H9 (cell line): Measurements from ENCODE around the gene TMCO6. TPM values are rescaled to one million over a fixed set of nuclear protein-coding genes. Genes with fewer than 3 reads are reported as not detected.

Source experiments
- DNase-seq: peaks from one replicate; pipeline ENCODE4 v3.0.0-alpha.2; 2017
- H2AFZ ChIP-seq: one replicate; pipeline ENCODE4 v1.6.1; 2013; ENCODE audit warnings: mild to moderate bottlenecking, low read length, control low read depth, moderate library complexity
- H2AK5ac ChIP-seq: 2 replicates; pipeline ENCODE4 v1.6.1; 2013; ENCODE audit warnings: low read length, control low read depth, mixed read lengths; ENCODE audit not compliant: insufficient read length
- H2BK120ac ChIP-seq: one replicate; pipeline ENCODE4 v1.6.1; 2013; ENCODE audit warnings: low read depth, mild to moderate bottlenecking, low read length, control low read depth, inconsistent platforms; ENCODE audit not compliant: poor library complexity, severe bottlenecking
- H2BK12ac ChIP-seq: 2 replicates; pipeline ENCODE4 v1.6.1; 2013; ENCODE audit warnings: low read length, control low read depth, mixed read lengths, low read depth; ENCODE audit not compliant: insufficient read length
- H2BK15ac ChIP-seq: 2 replicates; pipeline ENCODE4 v1.6.1; 2013; ENCODE audit warnings: low read depth, low read length, control low read depth
- H2BK20ac ChIP-seq: one replicate; pipeline ENCODE4 v1.6.1; 2013; ENCODE audit warnings: low read depth, mild to moderate bottlenecking, low read length, control low read depth, inconsistent platforms; ENCODE audit not compliant: poor library complexity, severe bottlenecking
- H2BK5ac ChIP-seq: 2 replicates; pipeline ENCODE4 v1.6.1; 2013; ENCODE audit warnings: low read length, control low read depth, mixed read lengths; ENCODE audit not compliant: insufficient read length
- H3K14ac ChIP-seq: 2 replicates; pipeline ENCODE4 v1.6.1; 2013; ENCODE audit warnings: low read length, control low read depth; ENCODE audit not compliant: insufficient read depth
- H3K18ac ChIP-seq: 2 replicates; pipeline ENCODE4 v1.6.1; 2013; ENCODE audit warnings: low read depth, mild to moderate bottlenecking, mixed read lengths, low read length, control low read depth; ENCODE audit not compliant: insufficient read length
- H3K23ac ChIP-seq: 2 replicates; pipeline ENCODE4 v1.6.1; 2013; ENCODE audit warnings: low read length, control low read depth, mixed read lengths, low read depth; ENCODE audit not compliant: insufficient read length
- H3K23me2 ChIP-seq: 2 replicates; pipeline ENCODE4 v1.6.1; 2013; ENCODE audit warnings: low read depth, mild to moderate bottlenecking, mixed read lengths, low read length, control low read depth; ENCODE audit not compliant: insufficient read length, poor library complexity, severe bottlenecking
- H3K27ac ChIP-seq: 2 replicates; pipeline ENCODE4 v1.5.1; 2013; ENCODE audit warnings: low read length, control low read depth, mixed read lengths, low read depth; ENCODE audit not compliant: insufficient read length
- H3K27me3 ChIP-seq: 2 replicates; pipeline ENCODE4 v1.6.1; 2013; ENCODE audit warnings: low read length, control low read depth, inconsistent platforms; ENCODE audit not compliant: insufficient read depth
- H3K4ac ChIP-seq: 2 replicates; pipeline ENCODE4 v1.6.1; 2013; ENCODE audit warnings: low read depth, mild to moderate bottlenecking, control low read depth, inconsistent platforms, low read length, moderate library complexity
- H3K4me1 ChIP-seq: 2 replicates; pipeline ENCODE4 v1.6.1; 2013; ENCODE audit warnings: low read length, control low read depth, inconsistent platforms; ENCODE audit not compliant: insufficient read depth
- H3K4me2 ChIP-seq: 2 replicates; pipeline ENCODE4 v1.6.1; 2013; ENCODE audit warnings: low read length, control low read depth, mixed read lengths; ENCODE audit not compliant: insufficient read length, insufficient read depth
- H3K56ac ChIP-seq: 2 replicates; pipeline ENCODE4 v1.6.1; 2013; ENCODE audit warnings: low read depth, mild to moderate bottlenecking, mixed read lengths, low read length, control low read depth; ENCODE audit not compliant: insufficient read length
- H3K79me1 ChIP-seq: 2 replicates; pipeline ENCODE4 v1.6.1; 2013; ENCODE audit warnings: low read depth, mild to moderate bottlenecking, moderate library complexity, low read length, control low read depth, inconsistent platforms; ENCODE audit not compliant: insufficient read depth, poor library complexity, severe bottlenecking
- H3K79me2 ChIP-seq: 2 replicates; pipeline ENCODE4 v1.6.1; 2013; ENCODE audit warnings: low read length, control low read depth, inconsistent platforms; ENCODE audit not compliant: insufficient read depth
- H3K9ac ChIP-seq: 2 replicates; pipeline ENCODE4 v1.6.1; 2013; ENCODE audit warnings: low read length, control low read depth, mixed read lengths; ENCODE audit not compliant: insufficient read length; ENCODE audit errors: extremely low read depth
- H3K9me3 ChIP-seq: one replicate; pipeline ENCODE4 v1.6.1; 2013; ENCODE audit warnings: low read depth, low read length, inconsistent platforms; ENCODE audit not compliant: control insufficient read depth
- H3T11ph ChIP-seq: one replicate; pipeline ENCODE4 v1.6.1; 2013; ENCODE audit warnings: mild to moderate bottlenecking, low read length, control low read depth, inconsistent platforms
- H4K20me1 ChIP-seq: one replicate; pipeline ENCODE4 v1.6.1; 2013; ENCODE audit not compliant: control insufficient read depth, insufficient read length, insufficient read depth
- H4K5ac ChIP-seq: 2 replicates; pipeline ENCODE4 v1.6.1; 2013; ENCODE audit warnings: low read depth, mild to moderate bottlenecking, mixed read lengths, low read length, control low read depth; ENCODE audit not compliant: insufficient read length
- H4K8ac ChIP-seq: replicated peaks from 2 replicates; pipeline ENCODE4 v1.6.1; 2013; ENCODE audit warnings: low read length, control low read depth, mixed read lengths, low read depth; ENCODE audit not compliant: insufficient read length
- H4K91ac ChIP-seq: 2 replicates; pipeline ENCODE4 v1.6.1; 2013; ENCODE audit warnings: low read depth, mild to moderate bottlenecking, moderate library complexity, mixed read lengths, low read length, control low read depth; ENCODE audit not compliant: insufficient read length
- H3K27ac Mint-ChIP-seq, 3 experiments: 2 replicates in 2 of 3; 3 replicates in 1 of 3; pipeline ENCODE4 v1.8.0; 2020 to 2021; ENCODE audit warnings: mixed read lengths in 3 of 3, mild to moderate bottlenecking in 1 of 3, moderate library complexity in 1 of 3
- H3K27me3 Mint-ChIP-seq: 2 replicates; pipeline ENCODE4 v1.8.0; 2021; ENCODE audit warnings: low read depth, mild to moderate bottlenecking, moderate library complexity, mixed read lengths
- H3K36me3 Mint-ChIP-seq, 3 experiments: 2 replicates in 2 of 3; 3 replicates in 1 of 3; pipeline ENCODE4 v1.8.0; 2020 to 2021; ENCODE audit warnings: low read depth in 3 of 3, mixed read lengths in 3 of 3; ENCODE audit not compliant: insufficient read depth in 1 of 3
- H3K4me1 Mint-ChIP-seq, 2 experiments: 2 replicates each; pipeline ENCODE4 v1.8.0; 2020; ENCODE audit warnings: mixed read lengths in 2 of 2
- H3K4me3 Mint-ChIP-seq, 2 experiments: 2 replicates in 1 of 2; 3 replicates in 1 of 2; pipeline ENCODE4 v1.8.0; 2020 to 2021; ENCODE audit warnings: mild to moderate bottlenecking in 2 of 2, mixed read lengths in 2 of 2, moderate library complexity in 1 of 2
- H3K9me3 Mint-ChIP-seq, 2 experiments: 2 replicates in 1 of 2; 3 replicates in 1 of 2; pipeline ENCODE4 v1.8.0; 2020; ENCODE audit warnings: mild to moderate bottlenecking in 2 of 2, mixed read lengths in 2 of 2, moderate library complexity in 1 of 2
- WGBS: extraction: QIAGEN DNeasy Blood & Tissue Kit; methylation state at CpG from one replicate; pipeline ENCODE4 v1.1.7; 2013; ENCODE audit warnings: missing lambda C conversion rate, low lambda C conversion rate, mixed read lengths; ENCODE audit not compliant: insufficient read length; ENCODE audit errors: extremely low coverage; 5-methylcytosine and 5-hydroxymethylcytosine counted together
- total RNA-seq: library from RNA; stranded (reverse); gene quantifications from 2 replicates; pipeline ENCODE4 v1.2.1, GENCODE V29; 2021
- TF ChIP-seq, protein P1 (sequence below): fragments of 200-600 bp; sonication (generic); conservative IDR thresholded peaks from 3 replicates; pipeline ENCODE4 v1.8.0; 2021; ENCODE audit warnings: antibody characterized with exemption, mild to moderate bottlenecking

TMCO6 gene
- total RNA-seq, 1 experiment from 2014 or later: 39.3 TPM

DNA sequence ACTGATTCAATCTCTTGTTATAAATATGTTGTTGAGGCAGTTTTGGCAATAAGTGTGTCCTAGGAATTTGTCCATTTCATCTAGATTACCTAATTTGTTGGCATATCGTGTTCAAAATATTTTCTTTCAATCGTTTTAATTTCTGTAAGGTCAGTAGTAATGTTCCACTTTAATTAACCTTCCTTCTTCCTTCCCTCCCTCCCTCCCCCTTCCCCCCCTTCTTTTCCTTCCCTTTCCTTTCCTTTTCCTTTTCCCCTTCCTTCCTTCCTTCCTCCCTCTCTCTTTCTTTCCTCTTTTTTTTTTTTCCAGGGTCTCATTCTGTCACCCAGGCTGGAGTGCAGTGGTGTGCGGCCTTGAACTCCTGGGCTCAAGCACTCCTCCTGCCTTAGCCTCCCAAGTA, 33.4 kb upstream of the TMCO6 start:
- H2BK12ac ChIP-seq: no peak overlapping the region
- H2AK5ac ChIP-seq: no peak overlapping the region
- H3K27me3 ChIP-seq: no peaks in the 10 kb centered on the region
- no peak overlapping the region for H2BK15ac ChIP-seq
- no peak overlapping the region for H3K4ac ChIP-seq
- no peaks in the 10 kb centered on the region for H3K4me1 ChIP-seq
- no peak overlapping the region for H2BK5ac ChIP-seq
- no peak overlapping the region for H2BK20ac ChIP-seq
- no peak overlapping the region for H4K8ac ChIP-seq
- H3K79me1 ChIP-seq: no peaks in the 10 kb centered on the region
- no peak overlapping the region for H3T11ph ChIP-seq
- Mint-ChIP-seq H3K36me3 (no peaks in the 10 kb centered on the region), H3K27me3 (peaks cover 2% of the 10 kb centered on the region; the same call in 1 of the 2 replicates), H3K9me3 (peaks cover 26 to 45% of the 10 kb centered on the region in 2 experiments; a peak in 4 of 5 replicates), H3K4me3 (no peak overlapping the region), H3K4me1 (no peaks in the 10 kb centered on the region), H3K27ac (no peak overlapping the region)
- TF ChIP-seq, protein P1, sequence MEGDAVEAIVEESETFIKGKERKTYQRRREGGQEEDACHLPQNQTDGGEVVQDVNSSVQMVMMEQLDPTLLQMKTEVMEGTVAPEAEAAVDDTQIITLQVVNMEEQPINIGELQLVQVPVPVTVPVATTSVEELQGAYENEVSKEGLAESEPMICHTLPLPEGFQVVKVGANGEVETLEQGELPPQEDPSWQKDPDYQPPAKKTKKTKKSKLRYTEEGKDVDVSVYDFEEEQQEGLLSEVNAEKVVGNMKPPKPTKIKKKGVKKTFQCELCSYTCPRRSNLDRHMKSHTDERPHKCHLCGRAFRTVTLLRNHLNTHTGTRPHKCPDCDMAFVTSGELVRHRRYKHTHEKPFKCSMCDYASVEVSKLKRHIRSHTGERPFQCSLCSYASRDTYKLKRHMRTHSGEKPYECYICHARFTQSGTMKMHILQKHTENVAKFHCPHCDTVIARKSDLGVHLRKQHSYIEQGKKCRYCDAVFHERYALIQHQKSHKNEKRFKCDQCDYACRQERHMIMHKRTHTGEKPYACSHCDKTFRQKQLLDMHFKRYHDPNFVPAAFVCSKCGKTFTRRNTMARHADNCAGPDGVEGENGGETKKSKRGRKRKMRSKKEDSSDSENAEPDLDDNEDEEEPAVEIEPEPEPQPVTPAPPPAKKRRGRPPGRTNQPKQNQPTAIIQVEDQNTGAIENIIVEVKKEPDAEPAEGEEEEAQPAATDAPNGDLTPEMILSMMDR: no peak
- no peak overlapping the region for H3K56ac ChIP-seq
- H4K91ac ChIP-seq: no peak overlapping the region
- no peak overlapping the region for H3K23ac ChIP-seq
- no peak for DNase-seq
- no peak overlapping the region for H2BK120ac ChIP-seq
- H3K23me2 ChIP-seq: no peaks in the 10 kb centered on the region
- no peak overlapping the region for H3K27ac ChIP-seq
- no peak overlapping the region for H3K9ac ChIP-seq
- H3K4me2 ChIP-seq: no peak overlapping the region
- no peaks in the 10 kb centered on the region for H4K20me1 ChIP-seq
- H2AFZ ChIP-seq: no peak overlapping the region
- H3K79me2 ChIP-seq: no peaks in the 10 kb centered on the region
- WGBS: no CpG with 5 or more reads among the region's 3 CpGs
- H3K14ac ChIP-seq: no peak overlapping the region
- H4K5ac ChIP-seq: no peak overlapping the region
- H3K18ac ChIP-seq: no peak overlapping the region
- no peaks in the 10 kb centered on the region for H3K9me3 ChIP-seq
